ENCODE results near the gene ACOX3.

- no peak for TF ChIP-seq CTCF (IDR thresholded peaks at IDR 0.05 in 4 of 5, conservative IDR thresholded peaks at IDR 0.05 in 1 of 5)
- no peak for TF ChIP-seq POLR2A (IDR thresholded peaks at IDR 0.05)
These were observed 85.2 kb downstream of the ACOX3 start for GRCh38 chr4:8355306-8355705.
